BLaER1 treated with 17β-estradiol and CSF1 and Interleukin-3, amounts not matched to agents 10 nM and 100 nM (cell line): Measurements from ENCODE around the gene LAMA4.

ENCODE experiments used
- H3K27ac ChIP-seq, 11 experiments: shearing (Covaris generic); formaldehyde crosslinking; 2 replicates each; pipeline ENCODE4 v1.8.1; 2022
- H3K27me3 ChIP-seq, 11 experiments: shearing (Covaris generic); formaldehyde crosslinking; 2 replicates each; pipeline ENCODE4 v1.8.1; 2022
- H3K36me3 ChIP-seq, 11 experiments: shearing (Covaris generic); formaldehyde crosslinking; 2 replicates each; pipeline ENCODE4 v1.8.1; 2022
- H3K4me1 ChIP-seq, 10 experiments: shearing (Covaris generic); formaldehyde crosslinking; 2 replicates each; pipeline ENCODE4 v1.8.1; 2022
- H3K4me2 ChIP-seq, 11 experiments: shearing (Covaris generic); formaldehyde crosslinking; 2 replicates each; pipeline ENCODE4 v1.8.1; 2022
- H3K4me3 ChIP-seq, 10 experiments: shearing (Covaris generic); formaldehyde crosslinking; 2 replicates each; pipeline ENCODE4 v1.8.1; 2022
- H3K9ac ChIP-seq, 11 experiments: shearing (Covaris generic); formaldehyde crosslinking; 2 replicates each; pipeline ENCODE4 v1.8.1; 2022
- H3K9me3 ChIP-seq, 11 experiments: shearing (Covaris generic); formaldehyde crosslinking; replicated peaks in 1 of 11; 2 replicates each; pipeline ENCODE4 v1.8.1; 2022
- H4K20me1 ChIP-seq, 11 experiments: shearing (Covaris generic); formaldehyde crosslinking; 2 replicates each; pipeline ENCODE4 v1.8.1; 2022
- Cebpa-rat ChIP-seq, 11 experiments: shearing (Covaris generic); IDR thresholded peaks; 2 replicates each; pipeline ENCODE4 v1.8.1; 2022

Gene LAMA4

DNA sequence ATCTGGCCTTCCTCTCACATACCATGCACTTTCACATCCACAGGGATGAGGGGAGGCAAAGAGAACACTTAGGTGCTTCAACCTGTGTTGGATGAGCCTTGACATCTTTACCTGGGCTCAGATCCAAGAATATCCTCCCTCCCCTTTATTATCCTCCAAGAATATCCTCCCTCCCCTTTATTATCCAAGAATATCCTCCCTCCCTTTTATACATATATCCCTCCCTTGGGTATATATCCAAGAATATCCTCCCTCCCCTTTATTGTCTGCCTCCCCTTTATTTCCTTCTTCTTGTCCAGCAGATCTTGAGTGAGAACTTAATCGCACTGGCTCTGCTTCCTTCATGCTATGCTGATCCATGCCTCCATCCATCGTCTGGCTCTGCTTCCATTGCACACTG is 30.3 kb downstream of the LAMA4 start:
- no peak overlapping the region for H3K27ac ChIP-seq
- H3K4me3 ChIP-seq, result no peak overlapping the region
- no peaks in the 10 kb centered on the region for H3K36me3 ChIP-seq
- H3K9me3 ChIP-seq, result peaks cover 0 to 6% (median 0%) of the 10 kb centered on the region in 11 experiments; a peak in 2 of 22 replicates
- no peak for TF ChIP-seq Cebpa-rat (IDR thresholded peaks at IDR 0.05)
- H3K4me2 ChIP-seq, result no peak overlapping the region
- no peaks in the 10 kb centered on the region for H3K27me3 ChIP-seq
- H4K20me1 ChIP-seq, result no peaks in the 10 kb centered on the region
- no peaks in the 10 kb centered on the region for H3K4me1 ChIP-seq
- no peak overlapping the region for H3K9ac ChIP-seq

- Histone ChIP-seq H3K36me3 (no peaks in the 10 kb centered on the region), H3K27me3 (no peaks in the 10 kb centered on the region), H3K9ac (no peak overlapping the region), H3K4me1 (no peaks in the 10 kb centered on the region), H3K4me2 (no peak overlapping the region), H4K20me1 (no peaks in the 10 kb centered on the region), H3K9me3 (no peaks in the 10 kb centered on the region), H3K4me3 (no peak overlapping the region), H3K27ac (no peak overlapping the region)
- TF ChIP-seq Cebpa-rat (IDR thresholded peaks at IDR 0.05), result no peak
These were observed 31.1 kb downstream of the LAMA4 start for GRCh38 chr6:112223070-112223861.

- no peak overlapping the region for H3K27ac ChIP-seq
- H3K9me3 ChIP-seq, result no peaks in the 10 kb centered on the region
- no peak overlapping the region for H3K9ac ChIP-seq
- H3K4me3 ChIP-seq, result no peak overlapping the region
- TF ChIP-seq Cebpa-rat (IDR thresholded peaks at IDR 0.05), result no peak
- no peaks in the 10 kb centered on the region for H3K27me3 ChIP-seq
- H3K4me2 ChIP-seq, result no peak overlapping the region
- H3K4me1 ChIP-seq, result peaks cover 0 to 4% (median 0%) of the 10 kb centered on the region in 10 experiments; a peak in 6 of 20 replicates
- no peaks in the 10 kb centered on the region for H4K20me1 ChIP-seq
- no peaks in the 10 kb centered on the region for H3K36me3 ChIP-seq
These were observed 32.1 kb downstream of the LAMA4 start for GRCh38 chr6:112221981-112222852.

GRCh38 chr6:112221561-112221960 is 32.8 kb downstream of the LAMA4 start:
- H4K20me1 ChIP-seq, result no peaks in the 10 kb centered on the region
- no peak overlapping the region for H3K9ac ChIP-seq
- no peaks in the 10 kb centered on the region for H3K36me3 ChIP-seq
- TF ChIP-seq Cebpa-rat (IDR thresholded peaks at IDR 0.05), result no peak
- H3K9me3 ChIP-seq, result no peaks in the 10 kb centered on the region
- H3K27ac ChIP-seq, result no peak overlapping the region
- H3K4me3 ChIP-seq, result no peak overlapping the region
- peaks cover 0 to 10% (median 3%) of the 10 kb centered on the region in 10 experiments; a peak in 8 of 20 replicates for H3K4me1 ChIP-seq
- no peak overlapping the region for H3K4me2 ChIP-seq
- no peaks in the 10 kb centered on the region for H3K27me3 ChIP-seq

- H3K36me3 ChIP-seq, result no peaks in the 10 kb centered on the region
- no peaks in the 10 kb centered on the region for H3K27me3 ChIP-seq
- peaks cover 0 to 35% (median 5%) of the 10 kb centered on the region in 10 experiments; a peak in 9 of 20 replicates for H3K4me1 ChIP-seq
- H3K4me3 ChIP-seq, result no peak overlapping the region
- no peak overlapping the region for H3K9ac ChIP-seq
- no peaks in the 10 kb centered on the region for H3K9me3 ChIP-seq
- no peak for TF ChIP-seq Cebpa-rat (IDR thresholded peaks at IDR 0.05)
- H4K20me1 ChIP-seq, result no peaks in the 10 kb centered on the region
- no peak overlapping the region for H3K4me2 ChIP-seq
- H3K27ac ChIP-seq, result no peak overlapping the region
These were observed 35.8 kb downstream of the LAMA4 start for GRCh38 chr6:112218563-112218962.

DNA sequence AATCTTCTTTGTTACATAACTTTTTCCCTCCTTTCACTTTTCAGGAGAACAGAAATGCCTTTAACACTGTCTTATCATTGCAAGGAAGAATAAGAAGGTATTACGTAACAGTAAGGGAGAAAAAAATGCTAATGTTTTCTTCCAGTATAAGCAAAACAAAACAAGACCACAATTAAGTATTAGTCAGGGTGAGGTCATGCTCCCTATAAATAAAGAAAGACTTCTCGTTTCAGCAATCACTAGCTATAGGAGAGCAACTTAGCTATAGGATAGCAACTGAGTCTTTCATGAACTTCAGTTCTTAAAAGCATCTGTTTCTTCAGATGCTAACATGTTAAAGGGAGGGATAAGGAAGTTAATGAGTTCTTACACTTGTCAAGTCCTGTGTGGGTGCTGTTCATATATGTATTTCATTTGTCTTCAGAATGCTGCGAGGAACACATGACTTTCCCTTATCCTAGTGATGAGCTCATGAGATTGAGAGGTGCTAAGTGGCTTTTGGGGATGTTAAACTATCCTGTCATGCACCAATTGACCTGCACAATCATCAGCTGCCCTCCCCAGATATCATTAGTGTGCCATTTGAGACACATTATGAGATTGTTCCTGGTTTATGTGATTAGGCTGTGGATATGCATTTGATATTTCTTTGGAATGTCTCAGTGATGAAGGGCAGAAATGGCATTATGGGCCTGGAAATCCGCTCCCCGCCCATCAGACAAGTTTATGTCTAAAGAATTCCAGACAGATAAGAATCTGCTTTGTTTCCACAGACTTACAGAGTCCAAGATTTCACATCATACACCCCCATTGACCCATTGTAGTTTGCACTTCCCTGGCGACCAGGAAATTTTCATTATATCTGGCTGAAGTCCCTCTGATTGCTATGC is 37.5 kb downstream of the LAMA4 start:
- H3K4me1 ChIP-seq, result peaks cover 0 to 35% (median 5%) of the 10 kb centered on the region in 10 experiments; a peak in 9 of 20 replicates
- H3K27me3 ChIP-seq, result no peaks in the 10 kb centered on the region
- H3K9ac ChIP-seq, result peak overlapping the region in 1 of 11 experiments; percentile 28; a peak in 1 of 22 replicates
- peak overlapping the region in 5 of 11 experiments; percentile 22 to 79 (median 66); a peak in 10 of 22 replicates for H3K4me2 ChIP-seq
- TF ChIP-seq Cebpa-rat (IDR thresholded peaks at IDR 0.05), result peak in 1 of 11 experiments; percentile 46; a peak in 2 of 22 replicates
- H3K9me3 ChIP-seq, result no peaks in the 10 kb centered on the region
- peak overlapping the region in 3 of 11 experiments; percentile 27 to 68 (median 64); a peak in 6 of 22 replicates for H3K27ac ChIP-seq
- H4K20me1 ChIP-seq, result no peaks in the 10 kb centered on the region
- H3K36me3 ChIP-seq, result no peaks in the 10 kb centered on the region
- H3K4me3 ChIP-seq, result no peak overlapping the region

- Histone ChIP-seq H3K27ac (peak overlapping the region in 3 of 11 experiments; percentile 8 to 68 (median 64); a peak in 5 of 22 replicates), H3K27me3 (no peaks in the 10 kb centered on the region), H3K4me2 (peak overlapping the region in 5 of 11 experiments; percentile 10 to 79 (median 66); a peak in 8 of 22 replicates), H3K4me3 (no peak overlapping the region), H3K9me3 (no peaks in the 10 kb centered on the region), H3K36me3 (no peaks in the 10 kb centered on the region), H3K9ac (no peak overlapping the region), H4K20me1 (no peaks in the 10 kb centered on the region), H3K4me1 (peaks cover 0 to 35% (median 5%) of the 10 kb centered on the region in 10 experiments; a peak in 9 of 20 replicates)
- no peak for TF ChIP-seq Cebpa-rat (IDR thresholded peaks at IDR 0.05)
These were observed 38.7 kb downstream of the LAMA4 start for GRCh38 chr6:112215488-112216284.
